GM12878 (cell line): ENCODE data around the gene DIP2A. TPM values are rescaled to one million over a fixed set of nuclear protein-coding genes. Genes with fewer than 3 reads are reported as not detected.

Experiments used
- ATAC-seq: fragments of 200-7000 bp; cut with Tn5 transposase; 3 replicates; pipeline ENCODE4 v1.9.1; 2020; ENCODE audit warnings: mild to moderate bottlenecking, moderate library complexity
- BruUV-seq: library from RNA; stranded (reverse); fragments of 400-500 nt; replicated peaks from 2 replicates; lab custom pipeline; 2021; lab: Mats Ljungman, UMichigan
- CTCF ChIA-PET: fragments of 300-600 bp; sonication (Branson Sonifier 250); formaldehyde crosslinking; extraction: SDS; loops from one replicate; lab custom pipeline; 2021; ENCODE audit warnings: inconsistent platforms; lab: Yijun Ruan, JAX
- POLR2A ChIA-PET: fragments of 350-600 bp; formaldehyde crosslinking; extraction: SDS; loops from one replicate; lab custom pipeline; 2021; ENCODE audit warnings: inconsistent platforms; lab: Charles Lee
- RAD21 ChIA-PET: fragments of 300-600 bp; sonication (Branson Sonifier 250); formaldehyde crosslinking; loops from one replicate; lab custom pipeline; 2023; ENCODE audit warnings: antibody characterized with exemption; ENCODE audit not compliant: unreplicated experiment; lab: Charles Lee
- SMC1A ChIA-PET: fragments of 300-600 bp; sonication (Branson Sonifier 250); formaldehyde crosslinking; loops from one replicate; lab custom pipeline; 2023; ENCODE audit not compliant: unreplicated experiment, uncharacterized antibody; lab: Charles Lee
- DNase-seq: peaks from one replicate; pipeline ENCODE4 v3.0.0-alpha.2; 2011; ENCODE audit warnings: low read depth, low spot score
- FAIRE-seq: peaks from 3 replicates; lab custom pipeline; 2011; peaks lifted over from hg19 to GRCh38; lab: Jason Lieb, UNC
- H2AFZ ChIP-seq: 2 replicates; pipeline ENCODE4 v1.6.0; 2011; ENCODE audit warnings: low read depth, low read length, control low read depth; ENCODE audit not compliant: control insufficient read depth
- H3K27ac ChIP-seq: 2 replicates; pipeline ENCODE4 v1.5.1; 2011; ENCODE audit warnings: control low read depth; ENCODE audit not compliant: control insufficient read depth, insufficient read depth
- H3K27me3 ChIP-seq, 2 experiments: replicated peaks in 1 of 2; 2 replicates each; pipeline versions ENCODE4 v1.6.0 to v1.6.1; 2011; ENCODE audit warnings: low read length in 1 of 2; ENCODE audit not compliant: control insufficient read depth in 2 of 2, insufficient read depth in 2 of 2
- H3K36me3 ChIP-seq, 2 experiments: 2 replicates each; pipeline ENCODE4 v1.5.1; 2011; ENCODE audit warnings: low read length in 1 of 2; ENCODE audit not compliant: control insufficient read depth in 2 of 2, insufficient read depth in 2 of 2
- H3K4me1 ChIP-seq: 2 replicates; pipeline ENCODE4 v1.6.1; 2011; ENCODE audit warnings: mild to moderate bottlenecking, low read length, moderate library complexity, mixed read lengths; ENCODE audit not compliant: control insufficient read depth, insufficient read depth
- H3K4me2 ChIP-seq: 2 replicates; pipeline ENCODE4 v1.6.0; 2011; ENCODE audit warnings: control low read depth; ENCODE audit not compliant: control insufficient read depth, insufficient read depth
- H3K4me3 ChIP-seq: fragments of 200-600 bp; sonication (generic); 2 replicates; pipeline ENCODE4 v1.5.1; 2016
- H3K79me2 ChIP-seq: 2 replicates; pipeline ENCODE4 v1.6.0; 2011; ENCODE audit warnings: low read length; ENCODE audit not compliant: control insufficient read depth, insufficient read depth
- H3K9ac ChIP-seq: 2 replicates; pipeline ENCODE4 v1.8.0; 2011; ENCODE audit warnings: low read length, control low read depth, mixed read lengths; ENCODE audit not compliant: control insufficient read depth, insufficient read depth
- H3K9me3 ChIP-seq: replicated peaks from 3 replicates; pipeline ENCODE4 v1.5.1; 2011; ENCODE audit warnings: mild to moderate bottlenecking, low read length; ENCODE audit not compliant: control insufficient read depth, insufficient read depth
- H4K20me1 ChIP-seq: 2 replicates; pipeline ENCODE4 v1.6.0; 2011; ENCODE audit not compliant: control insufficient read depth, insufficient read depth
- CBX5 ChIP-seq: sonication (generic); IDR thresholded peaks from 2 replicates; pipeline ENCODE4 v1.6.1; 2016; ENCODE audit warnings: low read depth, moderate library complexity, mild to moderate bottlenecking, inconsistent platforms
- EGR1 ChIP-seq, 2 experiments: IDR thresholded peaks; 1 replicate in 1 of 2; 2 replicates in 1 of 2; pipeline ENCODE4 v1.6.1; 2011 to 2012; ENCODE audit warnings: low read depth in 2 of 2, low read length in 2 of 2, borderline replicate concordance in 1 of 2, mild to moderate bottlenecking in 1 of 2, moderate library complexity in 1 of 2
- KDM1A ChIP-seq: fragments of 200-600 bp; sonication (generic); IDR thresholded peaks from 2 replicates; pipeline ENCODE4 v1.6.1; 2016; ENCODE audit warnings: borderline replicate concordance
- MTA3 ChIP-seq: IDR thresholded peaks from 2 replicates; pipeline ENCODE4 v1.6.1; 2012; ENCODE audit warnings: low read length, inconsistent platforms, borderline replicate concordance
- NFYB ChIP-seq: IDR thresholded peaks from 2 replicates; pipeline ENCODE4 v1.6.1; 2011; ENCODE audit warnings: low read depth, mild to moderate bottlenecking, low read length, improper control_type of control experiment, moderate library complexity; ENCODE audit not compliant: insufficient read depth
- NRF1 ChIP-seq: conservative IDR thresholded peaks from 2 replicates; pipeline ENCODE4 v1.6.1; 2011; ENCODE audit warnings: mild to moderate bottlenecking, low read depth, low read length, improper control_type of control experiment
- RAD51 ChIP-seq: fragments of 450-650 bp; IDR thresholded peaks from 2 replicates; pipeline ENCODE4 v1.6.1; 2016; ENCODE audit warnings: moderate library complexity, mild to moderate bottlenecking, inconsistent platforms
- SRF ChIP-seq, 2 experiments: IDR thresholded peaks; 2 replicates each; pipeline ENCODE4 v1.6.1; 2011; ENCODE audit warnings: low read depth in 2 of 2, low read length in 2 of 2, mild to moderate bottlenecking in 1 of 2, moderate library complexity in 1 of 2
- WGBS: methylation state at CpG from one replicate; pipeline ENCODE4 v1.1.6; 2016; ENCODE audit warnings: low lambda C conversion rate; ENCODE audit not compliant: insufficient replicate concordance, insufficient coverage; ENCODE audit errors: missing lambda C conversion rate; 5-methylcytosine and 5-hydroxymethylcytosine counted together
- in situ Hi-C: fragments of 300-500 bp; cut with MboI; formaldehyde crosslinking; loops from 9 replicates; pipeline ENCODE4 v1.14.3; 2018; ENCODE audit warnings: mixed read lengths
- intact Hi-C: fragments of 100-400 bp; cut with micrococcal nuclease; formaldehyde crosslinking; loops from one replicate; pipeline ENCODE4 v1.14.2; 2022; ENCODE audit not compliant: unreplicated experiment
- polyA plus RNA-seq, 11 experiments: library from polyadenylated mRNA; depleted of rRNA in 4 of 11; unstranded in 6 of 11; stranded (reverse) in 5 of 11; fragments of >200 nt; fragmentation: Nextera tagmentation in 4 of 11; fragmentation: Illumina TruSeq in 1 of 11; extraction: Ambion mirVana in 4 of 11; extraction: Trizol in 1 of 11; gene quantifications; 1 replicate in 1 of 11; 2 replicates in 10 of 11; pipeline versions ENCODE4 v1.2.1 to v1.2.3, GENCODE V29; 2011 to 2016; ENCODE audit warnings: inconsistent platforms in 2 of 11, missing spikeins in 2 of 11, low read depth in 1 of 11
- total RNA-seq, 4 experiments: library from RNA; depleted of rRNA in 3 of 4; stranded (reverse); fragments of >200 nt in 3 of 4; fragmentation: Illumina TruSeq in 1 of 4; extraction: Trizol in 1 of 4; gene quantifications; 2 replicates each; pipeline versions ENCODE4 v1.2.1 to v1.2.3, GENCODE V29; 2013 to 2021

DIP2A gene
- total and polyA plus RNA-seq, 10 of the 15 experiments (the other 5 are each of a cell fraction or from before 2014, with no cell fraction given): 1.7 to 25.5 (median 12.2) TPM

- no peak overlapping the region for H3K4me3 ChIP-seq
- intact Hi-C loops: no loop called here
- BruUV-seq: no TSS peak
- FAIRE-seq (no peak), DNase-seq (no peak), ATAC-seq (no peak)
- 99% methylated on average over 23 of the region's 23 CpGs for WGBS
- no peak overlapping the region for H2AFZ ChIP-seq
- TF ChIP-seq RAD51 (no peak), SRF (IDR thresholded peaks at IDR 0.05; ENCODE audit: low read depth in 2 of 2, low read length in 2 of 2) (no peak), NFYB (no peak), EGR1 (IDR thresholded peaks at IDR 0.05; ENCODE audit: borderline replicate concordance in 1 of 2, low read depth in 2 of 2, low read length in 2 of 2) (no peak), MTA3 (no peak), CBX5 (no peak), NRF1 (no peak), KDM1A (no peak)
- ChIA-PET POLR2A (no interaction called here), CTCF (no interaction called here), RAD21 (no interaction called here), SMC1A (no interaction called here)
- no peak overlapping the region for H3K4me2 ChIP-seq
- H3K4me1 ChIP-seq: no peaks in the 10 kb centered on the region
- in situ Hi-C loops: no loop called here
- no peaks in the 10 kb centered on the region for H4K20me1 ChIP-seq
- no peak overlapping the region for H3K27ac ChIP-seq
- H3K36me3 ChIP-seq: peaks cover 0 to 23% of the 10 kb centered on the region in 2 experiments; a peak in 3 of 4 replicates
- H3K27me3 ChIP-seq: no peaks in the 10 kb centered on the region
- H3K9ac ChIP-seq: no peak overlapping the region
- no peaks in the 10 kb centered on the region for H3K9me3 ChIP-seq
- no peaks in the 10 kb centered on the region for H3K79me2 ChIP-seq
These were observed 30.4 kb upstream of the DIP2A start for GRCh38 chr21:46428286-46428685.
